GM12875 (cell line): Measurements from ENCODE around the gene ELL2.
"Not testable (repeated sequence)": the region's sequence is repeated elsewhere in the genome, so short reads cannot be mapped to it uniquely, and the experiment has no call there.

Source experiments
- H3K4me3 ChIP-seq: one replicate; pipeline ENCODE4 v1.5.1; 2011; ENCODE audit warnings: low read depth, low read length, control low read depth
- CTCF ChIP-seq: IDR thresholded peaks from 2 replicates; pipeline ENCODE4 v1.5.1; 2011; ENCODE audit warnings: low read depth, mild to moderate bottlenecking, control low read depth, inconsistent platforms, low read length, moderate library complexity, borderline replicate concordance; ENCODE audit not compliant: insufficient read depth

Gene ELL2

DNA sequence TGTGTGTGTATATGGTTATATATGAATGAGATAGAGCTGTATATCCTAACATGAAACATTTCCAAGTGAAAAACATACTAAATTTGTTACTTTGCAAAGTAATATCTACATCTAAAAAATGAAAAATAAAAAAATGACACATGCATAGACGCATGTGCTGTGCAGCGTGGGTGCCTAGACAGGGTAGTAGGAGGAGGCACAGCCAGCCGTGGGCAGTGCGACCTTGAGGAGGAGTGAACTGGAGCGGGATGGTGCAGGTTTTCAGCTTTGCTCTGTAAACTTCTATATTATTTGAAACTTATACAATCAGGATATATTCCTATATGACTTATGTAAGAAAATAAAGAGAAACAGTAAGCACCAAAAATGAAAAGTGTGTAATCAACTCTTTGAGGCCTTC is 124.2 kb downstream of the ELL2 start:
- TF ChIP-seq CTCF: no peak
- H3K4me3 ChIP-seq: no peak overlapping the region

DNA sequence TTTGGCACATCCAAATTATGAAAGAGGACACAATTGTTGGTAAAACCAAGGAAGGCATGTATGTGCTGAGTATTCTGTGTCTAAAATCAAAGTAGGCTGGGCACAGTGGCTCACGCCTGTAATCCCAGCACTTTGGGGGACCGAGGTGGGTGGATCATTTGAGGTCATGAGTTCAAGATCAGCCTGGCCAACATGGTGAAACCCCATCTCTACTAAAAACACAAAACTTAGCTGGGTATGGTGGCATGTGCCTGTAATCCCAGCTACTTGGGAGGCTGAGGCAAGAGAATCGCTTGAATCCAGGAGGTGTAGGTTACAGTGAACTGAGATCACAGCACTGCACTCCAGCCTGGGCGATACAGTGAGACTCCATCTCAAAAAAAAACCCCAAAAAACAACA is 124.7 kb downstream of the ELL2 start:
- not testable (repeated sequence) for H3K4me3 ChIP-seq

DNA sequence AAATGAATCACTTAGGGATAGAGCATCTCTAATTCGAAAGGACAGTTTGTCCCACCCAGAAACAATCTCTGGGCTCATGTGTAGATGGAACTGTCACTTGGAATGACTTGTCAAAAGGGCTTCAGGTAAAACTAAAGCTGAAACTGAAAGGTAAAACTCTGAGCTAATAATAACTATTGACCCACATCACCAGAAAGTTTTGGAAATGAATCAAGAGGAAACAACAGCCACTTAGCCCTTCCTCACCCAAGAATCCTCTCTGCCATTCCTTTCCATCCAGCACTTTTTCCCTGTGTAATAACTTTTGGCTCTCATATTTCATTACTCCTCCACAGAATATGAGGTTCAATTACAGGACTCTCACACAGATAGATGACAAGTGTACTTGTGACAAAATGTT is 125.1 kb downstream of the ELL2 start:
- no peak for TF ChIP-seq CTCF
- H3K4me3 ChIP-seq: no peak overlapping the region

- H3K4me3 ChIP-seq: peak overlapping the region; percentile 52
- TF ChIP-seq CTCF: no peak
Measured at GRCh38 chr5:95835682-95836385, 125.8 kb downstream of the ELL2 start.
